Neural cell (in vitro differentiated cells): ENCODE results near the gene POU3F1. TPM values are rescaled to one million over a fixed set of nuclear protein-coding genes. Genes with fewer than 3 reads are reported as not detected.

Source experiments
- H2AFZ ChIP-seq: fragments of 200-600, 300-800 bp; sonication (generic), shearing (Covaris generic); 2 replicates; pipeline ENCODE4 v1.6.0; 2014; ENCODE audit warnings: low read depth, mild to moderate bottlenecking, antibody characterized with exemption, low read length, moderate library complexity
- H3F3A ChIP-seq: fragments of 200-600 bp; shearing (Covaris generic); 2 replicates; pipeline ENCODE4 v1.6.1; 2016; ENCODE audit warnings: mild to moderate bottlenecking, moderate library complexity, mixed read lengths, antibody characterized with exemption, low read length; ENCODE audit not compliant: insufficient read depth, poor library complexity, severe bottlenecking
- H3K27ac ChIP-seq: fragments of 200-600, 300-800 bp; sonication (generic), shearing (Covaris generic); 2 replicates; pipeline ENCODE4 v1.5.1; 2014; ENCODE audit warnings: mild to moderate bottlenecking, low read length, moderate library complexity
- H3K27me3 ChIP-seq: fragments of 300-800, 200-600 bp; sonication (generic), shearing (Covaris generic); 2 replicates; pipeline ENCODE4 v1.6.0; 2014; ENCODE audit warnings: mild to moderate bottlenecking, low read depth, low read length, moderate library complexity; ENCODE audit not compliant: insufficient read depth
- H3K36me3 ChIP-seq: fragments of 300-800, 200-600 bp; sonication (generic), shearing (Covaris generic); 2 replicates; pipeline ENCODE4 v1.5.1; 2014; ENCODE audit warnings: mild to moderate bottlenecking, antibody characterized with exemption, low read length, moderate library complexity; ENCODE audit not compliant: insufficient read depth
- H3K4me2 ChIP-seq: fragments of 300-800, 200-600 bp; sonication (generic), shearing (Covaris generic); 2 replicates; pipeline ENCODE4 v1.6.0; 2014; ENCODE audit warnings: mild to moderate bottlenecking, low read length
- H3K4me3 ChIP-seq: fragments of 300-800, 200-600 bp; sonication (generic), shearing (Covaris generic); 2 replicates; pipeline ENCODE4 v1.5.1; 2014; ENCODE audit warnings: mild to moderate bottlenecking, low read length, moderate library complexity
- H3K79me2 ChIP-seq: fragments of 200-600 bp; shearing (Covaris generic); replicated peaks from 2 replicates; pipeline ENCODE4 v1.6.0; 2014; ENCODE audit warnings: mild to moderate bottlenecking, low read length, moderate library complexity; ENCODE audit not compliant: insufficient read depth
- H3K9ac ChIP-seq: fragments of 300-800, 200-600 bp; sonication (generic), shearing (Covaris generic); 2 replicates; pipeline ENCODE4 v1.6.1; 2016; ENCODE audit warnings: mild to moderate bottlenecking, low read length, mixed read lengths
- H3K9me2 ChIP-seq: fragments of 200-600 bp; shearing (Covaris generic); 2 replicates; pipeline ENCODE4 v1.6.1; 2016; ENCODE audit warnings: mild to moderate bottlenecking, low read length, mixed read lengths; ENCODE audit not compliant: insufficient read depth
- H3K9me3 ChIP-seq: fragments of 200-600, 300-800 bp; sonication (generic), shearing (Covaris generic); 2 replicates; pipeline ENCODE4 v1.6.1; 2016; ENCODE audit warnings: mild to moderate bottlenecking, mixed run types, low read length, moderate library complexity, mixed read lengths
- H4K20me1 ChIP-seq: fragments of 200-600 bp; shearing (Covaris generic); 2 replicates; pipeline ENCODE4 v1.6.1; 2016; ENCODE audit warnings: mild to moderate bottlenecking, mixed run types; ENCODE audit not compliant: insufficient read depth
- CTCF ChIP-seq: fragments of 450-650 bp; IDR thresholded peaks from 2 replicates; pipeline ENCODE4 v1.5.1; 2014; ENCODE audit warnings: antibody characterized with exemption, mild to moderate bottlenecking, moderate library complexity; ENCODE audit not compliant: poor library complexity, severe bottlenecking
- EP300 ChIP-seq: fragments of 450-650 bp; conservative IDR thresholded peaks from 2 replicates; pipeline ENCODE4 v1.6.1; 2014; ENCODE audit warnings: antibody characterized with exemption, mild to moderate bottlenecking, moderate library complexity; ENCODE audit not compliant: poor library complexity, severe bottlenecking
- EZH2 ChIP-seq: fragments of 200-600, 300-800 bp; shearing (Covaris generic), sonication (generic); IDR thresholded peaks from 2 replicates; pipeline ENCODE4 v1.6.1; 2014; ENCODE audit warnings: antibody characterized with exemption, low read length, borderline replicate concordance, mild to moderate bottlenecking; ENCODE audit not compliant: insufficient read depth, poor library complexity, severe bottlenecking
- MXI1 ChIP-seq: fragments of 450-650 bp; conservative IDR thresholded peaks from 2 replicates; pipeline ENCODE4 v1.6.1; 2014; ENCODE audit warnings: antibody characterized with exemption, mild to moderate bottlenecking; ENCODE audit not compliant: poor library complexity, severe bottlenecking
- POLR2AphosphoS5 ChIP-seq: IDR thresholded peaks from 2 replicates; pipeline ENCODE4 v1.6.1; 2012
- RAD21 ChIP-seq: fragments of 450-650 bp; conservative IDR thresholded peaks from 2 replicates; pipeline ENCODE4 v1.6.1; 2014; ENCODE audit warnings: antibody characterized with exemption, mild to moderate bottlenecking, moderate library complexity
- REST ChIP-seq: IDR thresholded peaks from 2 replicates; pipeline ENCODE4 v1.6.1; 2012; ENCODE audit warnings: borderline replicate concordance
- SMC3 ChIP-seq: fragments of 450-650 bp; conservative IDR thresholded peaks from 2 replicates; pipeline ENCODE4 v1.6.1; 2014; ENCODE audit warnings: antibody characterized with exemption, mild to moderate bottlenecking, moderate library complexity; ENCODE audit not compliant: poor library complexity
- TAF1 ChIP-seq: IDR thresholded peaks from 2 replicates; pipeline ENCODE4 v1.6.1; 2012; ENCODE audit warnings: low read depth
- polyA plus RNA-seq: library from polyadenylated mRNA; depleted of rRNA; stranded (reverse); fragments of >200 nt; gene quantifications from 2 replicates; pipeline ENCODE4 v1.2.3, GENCODE V29; 2014

Gene POU3F1
- polyA plus RNA-seq, 1 donor from 2014 or later: 3.1 TPM

- Histone ChIP-seq H3F3A (no peaks in the 10 kb centered on the region), H3K79me2 (peaks cover 23% of the 10 kb centered on the region), H2AFZ (no peak overlapping the region), H3K9me2 (no peaks in the 10 kb centered on the region), H3K27me3 (peaks cover 39% of the 10 kb centered on the region), H3K9ac (no peak overlapping the region), H3K4me2 (no peak overlapping the region), H3K36me3 (no peaks in the 10 kb centered on the region), H3K9me3 (no peaks in the 10 kb centered on the region), H4K20me1 (peaks cover 20% of the 10 kb centered on the region), H3K4me3 (peak overlapping the region; percentile 73), H3K27ac (no peak overlapping the region)
- TF ChIP-seq EP300 (no peak), SMC3 (no peak), RAD21 (no peak), POLR2AphosphoS5 (no peak), MXI1 (no peak), REST (no peak), EZH2 (no peak), TAF1 (no peak), CTCF (no peak)
Observed at GRCh38 chr1:38043036-38043747, 3.4 kb downstream of the POU3F1 start.

GRCh38 chr1:38041936-38042834 is 4.4 kb downstream of the POU3F1 start:
- H3K9me3 ChIP-seq: no peaks in the 10 kb centered on the region
- peak overlapping the region; percentile 26 for H3K4me2 ChIP-seq
- no peaks in the 10 kb centered on the region for H3K9me2 ChIP-seq
- peaks cover 20% of the 10 kb centered on the region for H4K20me1 ChIP-seq
- no peaks in the 10 kb centered on the region for H3K36me3 ChIP-seq
- H3K27ac ChIP-seq: no peak overlapping the region
- no peak for TF ChIP-seq TAF1
- TF ChIP-seq RAD21: no peak
- no peak for TF ChIP-seq CTCF
- no peak for TF ChIP-seq EZH2
- peaks cover 23% of the 10 kb centered on the region for H3K79me2 ChIP-seq
- peak overlapping the region; percentile 73 for H3K4me3 ChIP-seq
- no peaks in the 10 kb centered on the region for H3F3A ChIP-seq
- H2AFZ ChIP-seq: no peak overlapping the region
- peaks cover 39% of the 10 kb centered on the region for H3K27me3 ChIP-seq
- H3K9ac ChIP-seq: no peak overlapping the region
